Ishikawa (cell line): ENCODE data around the gene LRRC4.

Experiments used
- CEBPB ChIP-seq: IDR thresholded peaks from 2 replicates; pipeline ENCODE4 v1.6.1; 2012
- CREB1 ChIP-seq: IDR thresholded peaks from 2 replicates; pipeline ENCODE4 v1.6.1; 2012; ENCODE audit warnings: low read depth
- EGR1 ChIP-seq: IDR thresholded peaks from 2 replicates; pipeline ENCODE4 v1.6.1; 2012
- EP300 ChIP-seq: IDR thresholded peaks from 2 replicates; pipeline ENCODE4 v1.6.1; 2012; ENCODE audit warnings: borderline replicate concordance
- FOXM1 ChIP-seq: IDR thresholded peaks from 2 replicates; pipeline ENCODE4 v1.6.1; 2012; ENCODE audit warnings: low read depth, borderline replicate concordance
- NFIC ChIP-seq: IDR thresholded peaks from 2 replicates; pipeline ENCODE4 v1.6.1; 2012
- RAD21 ChIP-seq: IDR thresholded peaks from 2 replicates; pipeline ENCODE4 v1.6.1; 2012; ENCODE audit warnings: low read depth
- TAF1 ChIP-seq: IDR thresholded peaks from 2 replicates; pipeline ENCODE4 v1.6.1; 2012; ENCODE audit warnings: low read depth, mild to moderate bottlenecking
- TCF12 ChIP-seq: IDR thresholded peaks from 2 replicates; pipeline ENCODE4 v1.6.1; 2012; ENCODE audit warnings: low read depth
- TEAD4 ChIP-seq: IDR thresholded peaks from 2 replicates; pipeline ENCODE4 v1.6.1; 2012
- YY1 ChIP-seq: IDR thresholded peaks from 2 replicates; pipeline ENCODE4 v1.6.1; 2012; ENCODE audit warnings: low read depth
- ZBTB7A ChIP-seq: IDR thresholded peaks from 2 replicates; pipeline ENCODE4 v1.6.1; 2012; ENCODE audit warnings: low read depth
- TF ChIP-seq, protein P1 (sequence below): IDR thresholded peaks from 2 replicates; pipeline ENCODE4 v1.6.1; 2012
- TF ChIP-seq, protein P2 (sequence below): IDR thresholded peaks from 2 replicates; pipeline ENCODE4 v1.6.1; 2012; ENCODE audit warnings: low read depth, mild to moderate bottlenecking
- TF ChIP-seq, protein P3 (sequence below): IDR thresholded peaks from 2 replicates; pipeline ENCODE4 v1.6.1; 2012

The LRRC4 gene

DNA sequence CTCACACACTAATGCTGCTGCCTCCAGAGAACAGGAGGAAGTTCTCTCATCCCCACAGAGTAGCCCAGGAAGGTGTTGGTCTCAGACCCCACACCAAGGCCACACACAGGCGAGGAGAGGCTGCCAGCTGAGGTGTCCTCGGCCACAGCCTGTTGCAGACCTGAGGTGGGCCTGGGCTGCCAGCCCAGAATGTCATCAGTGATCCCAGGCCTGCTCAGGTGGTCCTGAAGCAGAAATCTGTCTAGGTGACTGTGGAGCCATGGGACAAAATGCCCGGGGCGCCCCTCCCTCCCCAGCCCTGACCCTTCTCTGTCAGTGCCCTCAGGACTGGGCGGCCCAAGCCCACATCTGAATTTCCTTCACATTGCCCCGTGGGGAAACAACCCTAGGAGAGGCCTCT lies 43.5 kb upstream of the LRRC4 start:
- TF ChIP-seq CEBPB (no peak), CREB1 (no peak), EP300 (no peak), TAF1 (no peak), TEAD4 (no peak), FOXM1 (no peak), TCF12 (no peak), EGR1 (no peak), RAD21 (no peak), ZBTB7A (no peak), NFIC (no peak), YY1 (no peak)
- TF ChIP-seq, protein P1, sequence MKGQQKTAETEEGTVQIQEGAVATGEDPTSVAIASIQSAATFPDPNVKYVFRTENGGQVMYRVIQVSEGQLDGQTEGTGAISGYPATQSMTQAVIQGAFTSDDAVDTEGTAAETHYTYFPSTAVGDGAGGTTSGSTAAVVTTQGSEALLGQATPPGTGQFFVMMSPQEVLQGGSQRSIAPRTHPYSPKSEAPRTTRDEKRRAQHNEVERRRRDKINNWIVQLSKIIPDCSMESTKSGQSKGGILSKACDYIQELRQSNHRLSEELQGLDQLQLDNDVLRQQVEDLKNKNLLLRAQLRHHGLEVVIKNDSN: no peak
- TF ChIP-seq, protein P2, sequence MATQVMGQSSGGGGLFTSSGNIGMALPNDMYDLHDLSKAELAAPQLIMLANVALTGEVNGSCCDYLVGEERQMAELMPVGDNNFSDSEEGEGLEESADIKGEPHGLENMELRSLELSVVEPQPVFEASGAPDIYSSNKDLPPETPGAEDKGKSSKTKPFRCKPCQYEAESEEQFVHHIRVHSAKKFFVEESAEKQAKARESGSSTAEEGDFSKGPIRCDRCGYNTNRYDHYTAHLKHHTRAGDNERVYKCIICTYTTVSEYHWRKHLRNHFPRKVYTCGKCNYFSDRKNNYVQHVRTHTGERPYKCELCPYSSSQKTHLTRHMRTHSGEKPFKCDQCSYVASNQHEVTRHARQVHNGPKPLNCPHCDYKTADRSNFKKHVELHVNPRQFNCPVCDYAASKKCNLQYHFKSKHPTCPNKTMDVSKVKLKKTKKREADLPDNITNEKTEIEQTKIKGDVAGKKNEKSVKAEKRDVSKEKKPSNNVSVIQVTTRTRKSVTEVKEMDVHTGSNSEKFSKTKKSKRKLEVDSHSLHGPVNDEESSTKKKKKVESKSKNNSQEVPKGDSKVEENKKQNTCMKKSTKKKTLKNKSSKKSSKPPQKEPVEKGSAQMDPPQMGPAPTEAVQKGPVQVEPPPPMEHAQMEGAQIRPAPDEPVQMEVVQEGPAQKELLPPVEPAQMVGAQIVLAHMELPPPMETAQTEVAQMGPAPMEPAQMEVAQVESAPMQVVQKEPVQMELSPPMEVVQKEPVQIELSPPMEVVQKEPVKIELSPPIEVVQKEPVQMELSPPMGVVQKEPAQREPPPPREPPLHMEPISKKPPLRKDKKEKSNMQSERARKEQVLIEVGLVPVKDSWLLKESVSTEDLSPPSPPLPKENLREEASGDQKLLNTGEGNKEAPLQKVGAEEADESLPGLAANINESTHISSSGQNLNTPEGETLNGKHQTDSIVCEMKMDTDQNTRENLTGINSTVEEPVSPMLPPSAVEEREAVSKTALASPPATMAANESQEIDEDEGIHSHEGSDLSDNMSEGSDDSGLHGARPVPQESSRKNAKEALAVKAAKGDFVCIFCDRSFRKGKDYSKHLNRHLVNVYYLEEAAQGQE: no peak
- TF ChIP-seq, protein P3, sequence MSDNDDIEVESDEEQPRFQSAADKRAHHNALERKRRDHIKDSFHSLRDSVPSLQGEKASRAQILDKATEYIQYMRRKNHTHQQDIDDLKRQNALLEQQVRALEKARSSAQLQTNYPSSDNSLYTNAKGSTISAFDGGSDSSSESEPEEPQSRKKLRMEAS: no peak

DNA sequence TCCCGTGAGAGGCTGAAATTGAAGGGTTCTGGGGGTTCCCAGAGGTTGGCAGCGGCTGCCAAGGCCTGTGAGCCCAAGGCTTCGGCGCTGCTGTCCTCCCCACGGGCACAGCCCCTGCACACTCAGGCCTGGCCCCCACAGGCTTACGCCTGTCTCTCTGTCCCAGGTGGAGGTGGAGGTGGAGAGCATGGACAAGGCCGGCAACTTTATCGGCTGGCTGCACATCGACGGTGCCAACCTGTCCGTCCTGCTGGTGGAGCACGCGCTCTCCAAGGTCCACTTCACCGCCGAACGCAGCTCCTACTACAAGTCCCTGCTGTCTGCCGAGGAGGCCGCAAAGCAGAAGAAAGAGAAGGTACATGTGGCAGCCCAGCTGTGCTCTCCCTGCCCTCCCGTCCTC lies 43.1 kb upstream of the LRRC4 start:
- no peak for TF ChIP-seq TCF12
- no peak for TF ChIP-seq TAF1
- no peak for TF ChIP-seq ZBTB7A
- TF ChIP-seq FOXM1: no peak
- TF ChIP-seq RAD21: no peak
- no peak for TF ChIP-seq YY1
- TF ChIP-seq EGR1: no peak
- TF ChIP-seq NFIC: no peak
- no peak for TF ChIP-seq CREB1
- no peak for TF ChIP-seq EP300
- TF ChIP-seq CEBPB: no peak
- TF ChIP-seq, protein P2: no peak

DNA sequence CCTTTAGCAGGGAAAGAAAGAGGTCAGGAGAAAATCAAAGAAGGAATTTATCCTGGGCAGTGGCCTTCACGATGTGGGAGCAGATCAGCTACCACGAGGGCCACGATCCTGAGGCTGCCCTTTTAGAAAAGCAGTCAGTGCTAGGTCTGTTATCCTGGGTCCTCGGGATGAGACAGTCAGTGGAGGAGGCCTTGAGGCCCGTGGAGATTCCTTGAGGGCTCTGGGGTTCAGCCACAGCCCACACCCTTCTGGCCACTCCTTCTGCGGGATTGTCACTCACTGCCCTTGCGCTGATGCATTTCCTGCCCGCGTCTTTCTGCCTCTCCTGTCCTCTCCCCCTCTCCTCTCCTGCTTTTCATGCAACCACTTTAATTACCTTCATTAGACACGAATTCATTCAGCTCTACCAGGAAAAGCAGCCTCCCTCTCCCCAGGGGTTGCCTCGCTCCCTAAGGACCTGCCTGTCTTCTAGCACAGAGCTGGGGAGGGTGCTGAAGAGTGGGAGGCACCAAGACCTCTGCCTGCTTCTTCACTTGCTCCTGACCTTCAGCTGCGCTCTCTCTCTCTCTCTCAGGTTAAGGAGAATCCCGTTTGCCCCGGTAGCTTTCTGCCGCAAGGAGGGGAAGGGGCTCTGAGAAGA lies 42.6 kb upstream of the LRRC4 start:
- TF ChIP-seq, protein P1: no peak
- no peak for TF ChIP-seq EGR1
- no peak for TF ChIP-seq CREB1
- TF ChIP-seq, protein P2: no peak
- TF ChIP-seq NFIC: no peak
- no peak for TF ChIP-seq FOXM1
- no peak for TF ChIP-seq ZBTB7A
- TF ChIP-seq, protein P3: no peak
- TF ChIP-seq TEAD4: no peak
- TF ChIP-seq EP300: no peak
- no peak for TF ChIP-seq CEBPB
- TF ChIP-seq TCF12: no peak
- TF ChIP-seq YY1: no peak
- no peak for TF ChIP-seq RAD21
- TF ChIP-seq TAF1: no peak

DNA sequence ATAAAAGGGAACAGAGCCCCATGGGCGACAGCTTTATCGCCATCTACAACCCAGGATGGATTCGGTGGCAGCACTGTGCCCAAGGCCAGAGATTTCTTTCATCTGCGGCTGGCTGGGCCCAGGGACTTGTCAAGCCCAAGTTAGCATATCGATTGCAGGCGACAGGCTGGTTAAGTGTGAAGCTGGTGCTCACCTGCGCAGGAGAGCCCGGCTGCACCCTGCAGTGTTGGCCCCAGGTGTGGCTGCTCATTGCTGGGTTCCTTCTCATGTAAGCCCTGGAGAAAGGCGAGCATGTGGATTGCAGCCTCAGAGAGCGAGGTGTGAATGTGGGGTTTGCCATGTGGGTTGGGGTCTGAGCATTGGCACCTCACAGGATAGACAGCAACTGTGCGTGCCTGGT lies 40.6 kb upstream of the LRRC4 start:
- TF ChIP-seq ZBTB7A: no peak
- TF ChIP-seq, protein P2: no peak
- TF ChIP-seq CEBPB: no peak
- TF ChIP-seq, protein P1: no peak
- no peak for TF ChIP-seq RAD21
- no peak for TF ChIP-seq EP300
- no peak for TF ChIP-seq CREB1
- no peak for TF ChIP-seq FOXM1
- TF ChIP-seq, protein P3: no peak
- TF ChIP-seq TEAD4: no peak
- TF ChIP-seq TAF1: no peak
- TF ChIP-seq YY1: no peak
- TF ChIP-seq NFIC: no peak
